MM.1S (cell line): ENCODE data around the gene SP8.

Source experiments
- CTCF ChIP-seq: fragments of 300-600 bp; sonication (generic); IDR thresholded peaks from 2 replicates; pipeline ENCODE4 v1.5.1; 2016; ENCODE audit warnings: antibody characterized with exemption, low read length, mixed read lengths
- EZH2 ChIP-seq: fragments of 300-600 bp; sonication (generic); optimal IDR thresholded peaks from 2 replicates; pipeline ENCODE3; 2017; ENCODE audit warnings: low read depth, mild to moderate bottlenecking, antibody characterized with exemption, low read length, mixed read lengths
- EZH2phosphoT487 ChIP-seq: fragments of 300-600 bp; sonication (generic); IDR thresholded peaks from 2 replicates; pipeline ENCODE4 v1.6.1; 2018; ENCODE audit warnings: antibody characterized with exemption, low read length

DNA sequence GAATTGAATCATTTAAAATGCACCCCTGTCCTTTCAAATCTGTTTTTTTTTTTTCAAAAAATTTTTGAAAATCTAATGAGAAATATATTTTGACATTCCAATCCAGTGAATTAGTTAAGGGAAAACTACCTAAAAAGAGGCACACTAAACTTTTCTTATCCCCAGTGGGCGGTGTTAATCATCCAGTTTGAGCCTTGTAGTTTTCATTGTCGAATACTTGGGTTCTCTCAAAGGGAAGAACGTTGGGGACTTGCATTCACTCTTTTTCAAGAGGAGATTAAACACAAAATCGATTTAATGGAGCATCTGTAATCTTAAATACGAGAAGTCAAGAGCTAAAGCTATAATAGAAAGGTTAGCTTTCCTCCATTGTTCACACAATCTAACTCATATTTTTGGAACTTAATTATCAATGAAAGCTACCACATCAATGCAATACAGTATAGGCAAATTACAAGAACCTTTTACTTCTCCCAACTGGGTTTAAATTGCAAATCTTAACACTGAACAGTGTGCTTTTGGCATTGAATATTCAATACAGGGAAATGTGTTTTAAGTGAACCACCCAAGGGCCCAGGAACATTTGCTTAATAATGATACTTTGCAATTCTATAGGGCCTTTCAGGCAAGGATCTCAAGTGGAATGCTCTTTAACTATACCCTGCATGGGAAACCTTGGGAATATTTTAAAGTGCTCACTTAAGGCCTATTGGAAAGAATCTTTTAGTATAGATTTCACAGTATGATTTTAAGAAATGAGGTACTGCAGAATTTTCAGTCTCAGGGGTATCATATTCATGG, 13.1 kb upstream of the SP8 start:
- TF ChIP-seq CTCF (no peak), EZH2 (no peak), EZH2phosphoT487 (no peak)
